Tibial nerve (tissue), 4 donors: ENCODE measurements around the gene MARCO. TPM values are rescaled to one million over a fixed set of nuclear protein-coding genes. Genes with fewer than 3 reads are reported as not detected.

Experiments
- DNase-seq, 2 donors: peaks; one replicate each; pipeline ENCODE4 v3.0.0-alpha.2; 2019; ENCODE audit warnings: low spot score in 2 of 2
- H3K27ac ChIP-seq, 4 donors: fragments of 200-600 bp; sonication (generic) in 3 of 4; one replicate each; pipeline ENCODE4 v1.5.1; 2017 to 2019; ENCODE audit warnings: mild to moderate bottlenecking in 1 of 4
- H3K27me3 ChIP-seq, 2 donors: fragments of 200-600 bp; sonication (generic) in 1 of 2; one replicate each; pipeline versions ENCODE4 v1.5.1 to v1.6.0; 2017 to 2019
- H3K36me3 ChIP-seq, 3 donors: fragments of 200-600 bp; sonication (generic); one replicate each; pipeline ENCODE4 v1.5.1; 2018 to 2019
- H3K4me1 ChIP-seq, 4 donors: fragments of 200-600 bp; sonication (generic) in 3 of 4; one replicate each; pipeline ENCODE4 v1.5.1; 2017 to 2019
- H3K4me3 ChIP-seq, 4 donors: fragments of 200-600 bp; sonication (generic) in 3 of 4; one replicate each; pipeline ENCODE4 v1.5.1; 2017 to 2019; ENCODE audit warnings: mild to moderate bottlenecking in 1 of 4, moderate library complexity in 1 of 4
- H3K9me3 ChIP-seq, 4 donors: fragments of 200-600 bp; sonication (generic) in 3 of 4; one replicate each; pipeline ENCODE4 v1.5.1; 2017 to 2019
- CTCF ChIP-seq, 5 experiments: fragments of 200-600 bp in 3 of 5; fragments of 450-650 bp in 2 of 5; sonication (generic) in 3 of 5; IDR thresholded peaks; one replicate each; pipeline ENCODE4 v1.5.1; 2016 to 2019; ENCODE audit warnings: antibody characterized with exemption in 5 of 5, mild to moderate bottlenecking in 3 of 5, moderate library complexity in 2 of 5
- EP300 ChIP-seq, 2 donors: sonication (generic); formaldehyde crosslinking; IDR thresholded peaks; one replicate each; pipeline ENCODE4 v1.6.1; 2017; ENCODE audit warnings: antibody characterized with exemption in 2 of 2, mild to moderate bottlenecking in 1 of 2
- POLR2A ChIP-seq, 2 donors: fragments of 450-650 bp; IDR thresholded peaks; one replicate each; pipeline ENCODE4 v1.6.1; 2017; ENCODE audit warnings: antibody characterized with exemption in 2 of 2, mild to moderate bottlenecking in 2 of 2, moderate library complexity in 2 of 2
- WGBS, 2 donors: methylation state at CpG; one replicate each; pipeline ENCODE4 v1.1.5; 2018; 5-methylcytosine and 5-hydroxymethylcytosine counted together
- total RNA-seq, 4 donors: library from RNA; depleted of rRNA; stranded (reverse); fragments of >200 nt; gene quantifications; one replicate each; pipeline ENCODE4 v1.1.0, GENCODE V29; 2016

Gene MARCO
- total RNA-seq, 4 donors from 2014 or later, result 11.1 to 59.4 (median 14.8) TPM

- Histone ChIP-seq H3K4me1 (peaks cover 0 to 6% (median 0%) of the 10 kb centered on the region in 4 donors), H3K36me3 (no peaks in the 10 kb centered on the region), H3K4me3 (no peak overlapping the region), H3K27me3 (peaks cover 0 to 28% of the 10 kb centered on the region in 2 donors), H3K9me3 (peaks cover 0 to 21% (median 0%) of the 10 kb centered on the region in 4 donors), H3K27ac (no peak overlapping the region)
- 58 to 61% methylated on average over 2 of the region's 2 CpGs for WGBS, 2 donors
- TF ChIP-seq CTCF (IDR thresholded peaks at IDR 0.05), result no peak
- TF ChIP-seq EP300 (IDR thresholded peaks at IDR 0.05), result no peak
- TF ChIP-seq POLR2A (IDR thresholded peaks at IDR 0.05), result no peak
- no peak for DNase-seq
Observed at GRCh38 chr2:119008108-119008507, 66.1 kb downstream of the MARCO start.

GRCh38 chr2:119009110-119009509 lies 67.1 kb downstream of the MARCO start:
- 70% methylated on average over 3 of the region's 3 CpGs for WGBS, 2 donors
- Histone ChIP-seq H3K27me3 (peaks cover 0 to 28% of the 10 kb centered on the region in 2 donors), H3K36me3 (no peaks in the 10 kb centered on the region), H3K4me1 (peaks cover 0 to 6% (median 0%) of the 10 kb centered on the region in 4 donors), H3K27ac (no peak overlapping the region), H3K9me3 (peaks cover 0 to 14% (median 0%) of the 10 kb centered on the region in 4 donors), H3K4me3 (no peak overlapping the region)
- no peak for DNase-seq
- TF ChIP-seq CTCF (IDR thresholded peaks at IDR 0.05), result no peak
- no peak for TF ChIP-seq POLR2A (IDR thresholded peaks at IDR 0.05)
- no peak for TF ChIP-seq EP300 (IDR thresholded peaks at IDR 0.05)

GRCh38 chr2:119010336-119010735 lies 68.3 kb downstream of the MARCO start:
- Histone ChIP-seq H3K36me3 (no peaks in the 10 kb centered on the region), H3K4me1 (peaks cover 0 to 6% (median 0%) of the 10 kb centered on the region in 4 donors), H3K9me3 (peaks cover 0 to 8% (median 0%) of the 10 kb centered on the region in 4 donors), H3K27ac (no peak overlapping the region), H3K4me3 (no peak overlapping the region), H3K27me3 (peaks cover 0 to 28% of the 10 kb centered on the region in 2 donors)
- no peak for DNase-seq
- TF ChIP-seq POLR2A (IDR thresholded peaks at IDR 0.05) (no peak), EP300 (IDR thresholded peaks at IDR 0.05) (no peak), CTCF (IDR thresholded peaks at IDR 0.05) (no peak)
- 76 to 80% methylated on average over 9 of the region's 9 CpGs for WGBS, 2 donors

GRCh38 chr2:119011162-119011909 lies 69.3 kb downstream of the MARCO start:
- H3K4me1 ChIP-seq, result peaks cover 0 to 6% (median 0%) of the 10 kb centered on the region in 4 donors
- H3K9me3 ChIP-seq, result peaks cover 0 to 8% (median 0%) of the 10 kb centered on the region in 4 donors
- no peak overlapping the region for H3K27ac ChIP-seq
- peaks cover 0 to 28% of the 10 kb centered on the region in 2 donors for H3K27me3 ChIP-seq
- no peak for TF ChIP-seq EP300 (IDR thresholded peaks at IDR 0.05)
- peak in 3 of 5 experiments; percentile 26 to 50 (median 49) for TF ChIP-seq CTCF (IDR thresholded peaks at IDR 0.05)
- no peak overlapping the region for H3K4me3 ChIP-seq
- no peaks in the 10 kb centered on the region for H3K36me3 ChIP-seq
- WGBS, 2 donors, result 9 to 19% methylated on average over 24 to 36 of the region's 38 CpGs
- DNase-seq, result no peak

GRCh38 chr2:119011910-119012209 lies 69.9 kb downstream of the MARCO start:
- WGBS, 2 donors, result 60 to 69% methylated on average over 5 of the region's 5 CpGs
- H3K4me1 ChIP-seq, result peaks cover 0 to 6% (median 0%) of the 10 kb centered on the region in 4 donors

More at GRCh38 chr2:119011910-119012209, 69.9 kb downstream of the MARCO start:
- Histone ChIP-seq H3K36me3 (no peaks in the 10 kb centered on the region), H3K9me3 (peaks cover 0 to 8% (median 0%) of the 10 kb centered on the region in 4 donors), H3K27me3 (peaks cover 0 to 28% of the 10 kb centered on the region in 2 donors), H3K4me3 (no peak overlapping the region), H3K27ac (no peak overlapping the region)
- TF ChIP-seq CTCF (IDR thresholded peaks at IDR 0.05) (no peak), EP300 (IDR thresholded peaks at IDR 0.05) (no peak), POLR2A (IDR thresholded peaks at IDR 0.05) (no peak)
- DNase-seq, result no peak
